ENCODE data around the gene LRRFIP2. TPM values are rescaled to one million over a fixed set of nuclear protein-coding genes. Genes with fewer than 3 reads are reported as not detected.
"Not testable (repeated sequence)": the region's sequence is repeated elsewhere in the genome, so short reads cannot be mapped to it uniquely, and the experiment has no call there.

The LRRFIP2 gene
- total RNA-seq, 1 experiment from 2014 or later, result 48.4 TPM

DNA sequence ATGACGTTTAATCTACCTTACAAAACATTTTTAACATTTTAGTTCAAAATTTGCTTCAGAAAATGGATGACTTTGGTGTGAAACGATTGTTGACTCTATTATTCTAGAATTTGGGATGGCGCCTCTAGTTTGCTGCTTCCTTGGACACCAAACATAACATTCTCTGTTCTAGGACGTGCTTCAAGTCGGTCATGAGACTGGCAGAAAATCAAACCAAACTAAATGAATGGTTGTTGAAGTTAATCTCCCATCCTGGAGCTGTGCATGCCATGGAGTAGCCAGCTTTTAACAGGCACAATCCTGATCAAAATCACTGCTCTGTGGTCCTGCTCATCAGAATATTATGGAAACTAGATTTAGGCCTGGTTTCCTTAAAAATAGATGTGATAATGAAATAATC, 9.6 kb upstream of the LRRFIP2 start:
- peak; percentile 40 for DNase-seq (ENCODE audit: low read depth)

DNA sequence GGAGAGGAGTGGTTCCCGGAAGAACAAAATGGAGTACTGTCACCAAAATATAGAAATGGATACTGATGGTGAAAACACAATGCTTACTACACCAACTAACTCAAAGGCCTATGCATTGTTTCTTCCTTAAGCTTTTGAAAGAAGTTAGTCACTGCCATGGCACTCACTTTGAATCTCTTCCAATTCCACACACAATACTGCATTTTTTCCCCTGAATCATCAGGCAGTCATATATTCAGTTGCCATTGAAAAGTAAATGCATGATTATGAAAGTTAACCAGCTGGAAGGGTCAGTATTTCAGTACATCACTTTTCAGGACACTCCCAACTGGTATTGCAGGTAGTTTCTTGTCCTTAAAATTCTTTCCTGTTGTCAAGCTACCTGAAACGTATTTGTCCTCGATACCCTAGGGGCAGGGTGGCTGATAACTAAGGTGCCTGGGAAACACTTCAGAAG, 9.0 kb upstream of the LRRFIP2 start:
- DNase-seq (ENCODE audit: low read depth), result peak; percentile 93

DNA sequence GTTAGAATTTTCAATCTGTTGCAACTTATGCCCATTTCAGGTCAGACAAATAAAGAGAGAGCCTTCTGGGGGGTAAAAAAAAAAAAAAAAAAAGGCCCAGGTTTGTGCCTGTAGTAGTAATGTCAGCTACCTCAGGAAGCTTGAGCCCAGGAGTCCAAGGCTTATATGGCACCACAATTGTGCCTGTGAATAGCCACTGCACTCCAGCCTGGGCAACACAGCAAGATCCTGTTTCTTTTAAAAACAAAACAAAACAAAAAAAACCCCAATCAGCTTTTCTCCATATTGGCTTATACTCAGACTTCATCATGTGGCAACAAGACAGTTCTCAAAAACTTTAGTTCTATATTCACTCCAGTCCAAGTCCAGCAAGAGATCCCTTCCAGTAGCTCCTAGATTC, 8.4 kb upstream of the LRRFIP2 start:
- DNase-seq (ENCODE audit: low read depth), result no peak

DNA sequence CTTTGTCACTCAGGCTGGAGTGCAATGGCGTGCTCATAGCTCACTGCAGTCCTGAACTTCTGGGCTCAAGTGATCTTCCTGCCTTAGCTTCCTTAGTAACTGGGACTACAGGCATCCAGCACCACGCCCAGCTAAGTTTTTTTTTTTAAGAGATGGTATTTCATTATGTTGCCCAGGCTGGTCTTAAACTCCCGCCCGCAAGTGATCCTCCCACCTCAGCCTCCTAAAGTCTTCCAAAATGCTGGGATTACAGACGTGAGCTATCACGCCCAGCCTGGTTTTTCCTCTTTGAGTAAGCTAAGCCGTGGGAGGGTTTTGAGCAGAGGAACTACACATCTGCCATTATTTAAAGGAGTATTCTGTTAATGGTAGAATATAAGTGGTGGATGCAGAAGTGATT, 7.4 kb upstream of the LRRFIP2 start:
- DNase-seq (ENCODE audit: low read depth), result no peak

DNA sequence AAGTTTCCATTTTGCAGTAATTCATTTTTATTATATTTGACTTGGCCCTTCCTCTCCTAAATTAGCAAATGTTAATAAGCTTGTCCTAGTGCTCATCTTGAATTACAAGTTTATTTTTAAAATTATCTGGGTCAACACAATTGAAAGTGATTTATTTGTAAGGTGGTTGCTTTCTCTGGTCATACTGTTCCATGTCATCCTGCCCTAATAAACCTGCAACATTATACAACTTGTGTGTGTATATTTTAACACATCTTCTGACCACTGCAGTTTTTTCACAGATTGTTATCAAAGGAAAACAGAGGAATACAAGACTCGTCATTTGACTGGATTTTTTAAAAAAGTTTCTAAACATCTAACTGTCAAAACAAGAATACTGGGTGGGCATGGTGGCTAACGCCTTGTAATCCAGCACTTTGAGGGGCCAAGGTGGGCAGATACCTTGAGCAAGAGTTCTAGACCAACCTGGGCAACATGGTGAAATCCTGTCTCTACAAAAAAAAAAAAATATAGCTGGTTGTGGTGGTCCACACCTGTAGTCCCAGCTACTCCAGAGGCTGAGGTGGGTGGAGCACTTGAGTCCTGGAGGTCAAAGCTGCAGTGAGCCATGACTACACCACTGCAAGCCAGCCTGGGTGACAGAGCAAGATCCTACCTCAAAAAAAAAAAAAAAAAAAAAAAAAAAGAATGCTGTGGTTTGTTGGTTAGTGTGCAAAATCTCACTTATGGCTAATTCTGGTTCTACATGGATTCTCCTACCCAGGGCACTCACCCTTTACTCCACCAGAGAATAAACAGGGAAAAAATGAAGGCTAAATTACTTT, 5.0 kb upstream of the LRRFIP2 start:
- no peak for DNase-seq (ENCODE audit: low read depth)

DNA sequence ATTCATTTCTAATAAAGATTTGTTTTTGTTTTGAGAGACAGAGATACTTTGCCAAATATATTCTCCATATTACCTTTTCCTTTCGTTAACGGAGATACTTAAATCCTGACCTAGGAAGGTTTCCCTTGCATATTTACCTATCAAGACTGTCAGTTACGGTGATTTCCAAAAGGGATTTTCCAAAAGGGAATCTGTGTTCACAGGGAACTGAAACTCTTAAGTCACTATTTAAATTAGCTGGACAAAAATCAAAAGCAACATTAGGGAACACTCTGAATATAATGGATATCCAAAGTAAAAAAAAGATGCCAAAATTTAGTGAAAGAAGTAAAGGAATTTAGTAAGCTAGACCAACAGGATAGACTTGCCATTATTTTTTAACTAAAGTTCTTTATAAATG, 576 bp downstream of the LRRFIP2 start:
- no peak for DNase-seq (ENCODE audit: low read depth)

DNA sequence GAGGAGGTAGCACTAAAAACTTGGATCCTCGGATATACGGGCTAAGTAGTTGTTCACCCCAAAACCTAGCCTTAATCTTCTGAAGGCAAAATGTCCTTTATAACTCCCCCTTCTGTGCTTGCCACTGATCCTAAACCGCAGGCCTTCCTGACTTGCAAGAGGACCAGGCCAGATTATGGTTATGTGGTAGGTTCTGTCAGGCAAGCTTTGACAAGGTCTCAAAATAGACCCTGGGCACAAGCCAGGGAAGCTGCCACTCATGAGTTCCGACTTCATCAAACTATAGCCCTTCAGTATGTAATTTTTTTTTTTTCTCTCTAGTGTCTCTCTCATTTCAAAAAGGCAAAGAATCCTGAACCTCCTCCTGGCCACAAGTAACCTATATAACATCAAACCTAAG, 3.2 kb downstream of the LRRFIP2 start:
- no peak for DNase-seq (ENCODE audit: low read depth)

DNA sequence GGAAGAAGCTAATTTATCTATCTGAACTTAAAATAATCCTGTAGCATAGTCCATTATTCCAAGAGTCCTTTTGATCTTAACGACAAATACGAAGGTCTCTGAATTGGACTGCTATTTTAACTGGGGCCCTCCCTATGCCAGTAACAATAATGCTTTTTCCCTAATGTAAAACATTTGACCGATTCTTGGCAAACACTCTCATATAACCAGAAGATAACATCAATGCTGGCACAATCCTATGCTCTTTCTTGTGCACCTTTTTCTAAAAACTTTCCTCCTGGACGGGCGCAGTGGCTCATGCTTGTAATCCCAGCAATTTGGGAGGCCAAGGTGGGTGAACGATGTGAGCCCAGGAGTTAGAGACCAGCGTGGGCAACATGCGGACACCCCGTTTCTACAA, 3.9 kb downstream of the LRRFIP2 start:
- no peak for DNase-seq (ENCODE audit: low read depth)

DNA sequence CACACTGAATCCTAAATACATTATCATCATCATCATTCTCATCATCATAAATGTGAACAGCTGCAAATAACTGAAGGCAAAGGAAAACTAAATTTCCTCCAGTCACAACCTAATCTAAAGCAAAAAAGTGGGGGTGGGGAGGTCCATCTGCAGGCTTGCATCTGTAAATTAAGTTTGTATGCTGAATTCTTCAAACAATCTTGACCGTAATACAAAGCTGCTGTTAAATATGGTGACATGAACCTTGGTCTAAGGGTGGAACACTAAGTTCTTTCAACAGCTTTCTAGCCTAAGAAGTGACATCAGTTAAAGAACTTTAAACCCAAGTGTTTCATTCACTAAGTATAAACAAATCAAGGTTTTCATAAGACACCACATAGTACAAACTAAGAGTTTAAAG, 4.3 kb downstream of the LRRFIP2 start:
- DNase-seq (ENCODE audit: low read depth), result no peak

DNA sequence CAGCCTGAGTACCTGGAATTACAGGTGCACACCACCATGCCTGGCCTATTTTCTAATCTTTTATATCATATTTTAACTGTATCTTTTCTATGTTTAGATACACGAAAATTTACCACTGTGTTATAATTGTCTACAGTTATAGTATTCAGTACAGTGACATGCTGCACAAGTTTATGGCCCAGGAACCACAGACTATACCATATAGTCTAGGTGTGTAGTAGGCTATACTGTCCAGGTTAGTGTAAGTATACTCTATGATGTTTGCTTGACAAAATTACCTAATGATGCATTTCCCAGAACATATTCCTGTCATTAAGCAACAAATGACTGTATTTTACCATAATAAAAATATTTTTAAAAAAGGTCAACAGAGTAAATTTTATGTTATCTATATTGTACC, 5.5 kb downstream of the LRRFIP2 start:
- no peak for DNase-seq (ENCODE audit: low read depth)

DNA sequence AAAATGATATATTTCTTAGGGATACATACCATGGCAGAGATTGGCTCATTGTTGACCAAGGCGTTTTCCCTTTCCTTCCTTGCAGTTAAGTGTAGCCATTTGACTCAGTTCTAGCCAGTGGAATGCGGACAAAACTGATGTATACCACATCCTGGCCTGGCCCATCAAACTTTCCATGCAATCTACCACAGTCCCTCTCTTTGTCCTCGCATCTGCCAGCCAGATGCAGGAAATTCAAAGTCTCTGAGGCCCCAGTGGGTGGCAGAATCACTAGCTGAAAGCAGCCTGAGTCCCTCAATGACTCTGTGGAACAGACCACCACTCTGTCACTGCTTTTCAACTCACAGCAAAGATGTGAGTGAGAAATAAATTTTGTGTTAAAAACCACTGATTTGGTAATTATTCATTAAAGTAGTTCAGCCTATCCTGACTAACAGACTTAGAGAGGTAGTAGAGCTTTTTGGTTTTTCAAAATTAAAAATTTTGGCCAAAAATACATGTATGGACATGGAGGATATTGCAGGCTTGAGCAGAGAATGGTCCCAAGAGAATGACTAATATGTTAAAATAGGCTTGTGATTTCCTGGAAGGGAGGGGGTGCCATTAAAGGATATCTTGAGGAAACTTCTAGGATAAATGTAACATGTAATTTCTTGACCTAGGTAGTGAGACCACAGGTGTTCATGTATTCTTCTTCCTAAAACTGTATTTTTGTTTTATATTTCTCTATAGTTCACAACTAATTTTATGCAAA, 10.9 kb downstream of the LRRFIP2 start:
- peak; percentile 76 for DNase-seq (ENCODE audit: low read depth)

DNA sequence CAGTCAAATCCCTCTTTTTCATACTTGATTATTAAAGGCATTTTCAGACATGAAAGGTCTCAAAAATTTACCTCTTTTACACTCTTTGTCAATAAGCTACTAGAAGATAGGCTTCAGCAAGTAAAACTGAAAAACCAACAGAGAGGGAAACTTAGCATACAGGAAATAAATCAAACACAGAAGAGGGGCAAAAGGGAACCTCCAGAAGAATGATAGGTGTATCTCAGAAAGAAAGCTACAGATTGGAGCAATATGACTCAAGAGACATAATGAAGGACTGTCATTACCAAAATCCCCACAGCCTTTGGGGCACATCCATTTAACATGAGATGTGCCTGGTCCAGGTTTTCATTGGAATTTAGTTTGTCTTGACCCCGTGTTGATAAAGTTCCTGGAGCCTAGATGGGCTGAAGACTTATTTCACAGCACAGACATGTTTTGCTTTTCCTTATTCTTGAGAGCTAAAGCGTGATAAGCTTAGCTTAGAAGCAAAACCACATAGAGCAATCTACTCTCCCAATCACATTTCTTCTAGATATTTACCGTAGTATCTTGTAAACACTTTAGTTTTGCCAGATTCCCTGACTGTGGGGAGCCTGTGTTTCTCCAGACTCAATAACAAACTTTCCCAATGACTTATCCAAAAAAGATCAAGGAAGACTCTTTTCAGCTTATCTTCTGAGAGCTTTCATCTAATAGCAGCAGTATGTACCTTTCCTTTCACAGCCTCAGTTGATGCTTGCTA, 11.7 kb downstream of the LRRFIP2 start:
- no peak for DNase-seq (ENCODE audit: low read depth)

DNA sequence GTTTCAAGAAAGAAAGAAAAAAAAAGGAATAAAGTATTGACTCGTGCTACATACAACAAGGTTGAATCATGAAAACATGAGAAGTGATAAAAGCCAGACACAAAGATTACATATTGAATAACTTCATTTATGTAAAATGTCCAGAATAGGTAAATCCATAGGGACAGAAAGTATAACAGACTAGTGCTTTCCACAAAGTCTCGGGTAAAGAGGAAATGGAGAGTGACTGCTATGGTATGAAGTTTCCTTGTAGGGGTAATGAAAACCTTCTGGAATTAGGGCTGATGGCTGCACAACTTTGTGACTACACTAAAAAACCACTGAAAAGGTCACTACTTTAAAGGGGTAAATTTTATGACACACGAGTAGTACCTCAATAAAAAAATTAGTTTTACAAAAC, 13.0 kb downstream of the LRRFIP2 start:
- DNase-seq (ENCODE audit: low read depth), result no peak

DNA sequence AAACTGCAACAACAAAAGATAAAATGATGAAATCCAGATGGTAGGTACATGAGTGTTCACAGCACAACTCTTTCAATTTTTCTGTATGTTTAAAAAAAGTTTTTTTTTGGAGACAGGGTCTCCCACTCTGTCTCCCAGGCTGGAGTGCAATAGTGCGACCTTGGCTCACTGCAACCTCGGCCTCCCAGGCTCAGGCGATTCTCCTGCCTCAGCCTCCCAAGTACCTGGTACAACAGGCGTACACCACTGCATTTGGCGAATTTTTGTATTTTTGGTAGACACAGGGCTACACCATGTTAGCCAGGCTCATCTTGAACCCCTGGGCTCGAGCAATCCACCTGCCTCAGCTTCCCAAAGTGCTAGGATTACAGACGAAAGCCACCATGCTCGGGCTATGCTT, 18.6 kb downstream of the LRRFIP2 start:
- no peak for DNase-seq (ENCODE audit: low read depth)

DNA sequence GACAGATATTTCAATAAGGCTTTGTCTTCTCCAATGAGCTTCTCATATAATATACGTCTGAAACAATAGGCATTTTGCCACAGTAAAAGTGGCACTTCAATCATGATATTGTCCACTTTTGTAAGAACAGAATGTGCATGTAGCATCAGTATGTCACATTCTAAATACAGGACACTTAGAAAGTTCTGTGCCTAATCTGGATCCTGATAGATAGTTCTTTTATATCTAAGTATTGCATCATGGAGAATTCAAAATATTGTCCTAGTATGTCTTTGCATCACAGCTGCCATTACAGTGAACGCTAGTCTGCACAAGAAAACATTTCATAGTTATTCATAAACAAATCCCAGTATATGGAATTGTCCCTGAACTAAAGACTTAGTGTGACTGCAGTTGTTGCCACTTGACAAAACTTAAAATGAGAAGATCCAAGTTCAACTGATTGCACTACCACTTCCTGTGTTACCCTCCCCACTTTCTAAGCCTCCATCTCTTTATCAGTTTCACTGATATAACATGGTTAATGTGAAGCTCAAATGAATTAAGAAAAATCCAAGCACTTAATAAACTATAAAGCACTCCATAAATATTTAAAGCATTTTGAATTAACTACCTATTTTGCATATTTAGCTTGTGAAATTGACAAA, 19.6 kb downstream of the LRRFIP2 start:
- DNase-seq (ENCODE audit: low read depth), result no peak

DNA sequence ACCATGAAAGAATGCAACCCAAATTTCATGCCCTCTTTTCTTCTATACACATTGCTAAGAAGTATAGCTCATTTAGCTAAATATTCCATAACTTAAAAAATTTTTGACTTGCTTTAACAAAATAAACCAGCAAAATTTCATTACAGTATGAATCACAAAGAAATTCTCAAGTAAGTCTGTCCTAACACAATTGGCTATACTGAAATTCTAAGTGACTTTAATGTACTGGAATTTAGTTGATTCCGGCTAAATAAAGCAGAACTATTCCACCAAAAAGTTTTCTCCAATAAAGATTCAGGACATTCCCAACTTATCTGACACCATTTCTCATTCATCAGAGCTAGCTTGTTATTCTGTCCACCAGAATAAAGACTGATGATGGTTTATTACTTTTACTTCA, 23.8 kb downstream of the LRRFIP2 start:
- DNase-seq (ENCODE audit: low read depth), result no peak

DNA sequence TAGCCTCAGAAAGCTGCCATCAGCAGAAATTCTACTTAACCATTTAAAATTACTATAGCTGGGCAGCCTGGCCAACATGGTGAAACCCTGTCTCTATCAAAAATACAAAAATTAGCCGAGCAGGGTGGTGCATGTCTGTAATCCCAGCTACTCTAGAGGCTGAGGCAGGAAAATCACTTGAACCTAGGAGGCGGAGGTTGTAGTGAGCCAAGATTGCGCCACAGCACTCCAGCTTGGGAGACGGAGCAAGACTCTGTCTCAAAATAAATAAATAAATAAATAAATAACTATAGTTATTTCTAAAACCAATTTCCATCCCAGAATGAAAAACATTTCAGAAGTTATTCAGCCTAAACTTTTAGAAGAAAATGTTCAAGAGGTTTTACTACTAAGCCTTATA, 25.1 kb downstream of the LRRFIP2 start:
- DNase-seq (ENCODE audit: low read depth), result no peak

DNA sequence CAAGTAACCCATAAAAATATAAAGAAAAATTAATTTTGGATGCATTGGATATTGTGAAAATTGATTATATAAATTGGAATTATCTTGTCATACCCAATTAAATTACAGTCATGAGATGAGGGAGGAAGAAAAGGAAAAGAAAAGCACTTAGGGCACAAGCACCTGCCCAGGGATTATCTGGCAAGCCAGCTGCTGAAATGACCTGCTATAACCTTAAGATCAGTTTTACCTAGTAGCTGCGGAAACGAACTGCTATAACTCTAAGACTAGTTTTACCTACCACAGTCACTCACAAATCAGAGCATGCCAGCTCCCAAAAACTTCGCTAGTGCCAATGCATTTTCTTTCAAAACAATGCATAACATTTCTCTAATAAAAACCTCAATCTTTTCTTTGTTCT, 26.2 kb downstream of the LRRFIP2 start:
- no peak for DNase-seq (ENCODE audit: low read depth)

DNA sequence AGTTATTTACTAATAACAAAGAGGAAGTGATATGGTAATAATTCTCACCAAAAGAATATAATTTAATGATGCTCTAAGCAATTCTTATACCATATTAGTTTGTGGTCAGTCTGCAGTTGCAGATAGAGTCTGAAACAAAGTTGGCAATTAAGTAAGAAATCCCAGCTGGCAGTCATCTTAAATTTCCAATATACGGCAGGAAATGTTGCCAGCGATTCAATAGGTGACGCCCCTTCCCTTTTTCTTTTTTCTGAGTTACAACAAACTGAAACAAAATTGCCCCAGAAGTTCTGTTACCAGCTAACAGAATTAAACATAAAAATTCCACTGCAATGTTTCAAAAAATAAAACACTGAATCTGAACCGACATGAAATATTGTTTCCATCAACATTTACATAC, 26.7 kb downstream of the LRRFIP2 start:
- no peak for DNase-seq (ENCODE audit: low read depth)

DNA sequence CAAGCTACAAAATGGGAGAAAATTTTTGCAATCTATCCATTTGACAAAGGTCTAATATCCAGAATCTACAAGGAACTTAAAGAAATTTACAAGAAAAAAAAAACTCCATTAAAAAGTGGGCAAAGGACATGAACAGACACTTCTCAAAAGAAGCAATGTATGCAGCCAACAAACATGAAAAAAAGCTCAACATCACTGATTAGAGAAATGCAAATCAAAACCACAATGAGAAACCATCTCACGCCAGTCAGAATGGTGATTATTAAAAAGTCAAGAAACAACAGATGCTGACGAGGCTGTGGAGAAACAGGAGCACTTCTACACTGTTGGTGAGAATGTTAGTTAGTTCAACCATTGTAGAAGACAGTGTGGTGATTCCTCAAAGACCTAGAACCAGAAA, 27.5 kb downstream of the LRRFIP2 start:
- DNase-seq (ENCODE audit: low read depth), result not testable (repeated sequence)

DNA sequence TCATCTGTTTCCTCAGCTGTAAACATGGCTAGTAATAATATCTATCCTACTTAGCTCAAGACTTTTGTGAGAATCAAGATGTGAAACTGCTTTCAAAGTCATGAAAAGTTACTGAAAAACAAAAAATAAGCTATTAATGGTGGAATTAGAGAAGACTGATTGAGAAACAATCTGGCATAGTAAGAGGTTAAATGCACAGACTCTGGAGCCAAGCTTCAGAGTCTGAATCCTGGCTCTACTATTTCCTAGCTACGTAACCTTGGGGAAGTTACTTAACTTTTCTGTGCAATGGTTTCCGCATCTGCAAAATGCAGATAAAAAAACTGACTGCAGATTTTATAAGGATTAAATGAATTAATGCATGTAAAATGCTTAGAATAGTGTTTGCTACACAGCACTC, 28.8 kb downstream of the LRRFIP2 start:
- no peak for DNase-seq (ENCODE audit: low read depth)

DNA sequence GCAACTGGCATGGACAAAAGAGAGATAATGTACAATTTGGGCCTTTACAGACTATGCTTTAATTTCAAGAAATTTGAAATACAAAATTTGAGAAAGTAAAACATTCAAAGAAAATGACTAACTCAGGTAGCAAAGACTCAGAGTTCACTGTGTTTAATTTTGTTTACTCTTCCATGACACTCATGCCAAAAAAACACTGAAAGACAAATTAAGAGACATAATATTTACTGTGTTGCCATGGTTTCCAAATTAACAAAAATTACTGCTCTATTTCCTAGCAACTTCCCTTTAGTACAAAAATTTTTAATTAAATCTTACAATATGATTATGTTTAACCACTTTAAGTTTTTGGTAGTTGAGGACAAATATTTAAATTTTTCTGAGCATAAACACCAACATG, 29.6 kb downstream of the LRRFIP2 start:
- peak; percentile 7 for DNase-seq (ENCODE audit: low read depth)
